Testis (tissue), 3 donors: ENCODE data around the gene KIF16B. TPM values are rescaled to one million over a fixed set of nuclear protein-coding genes. Genes with fewer than 3 reads are reported as not detected.
A peak's percentile ranks its signal among the peaks of the same experiment; 100 is the strongest.

Experiments
- DNase-seq: peaks from one replicate; pipeline ENCODE4 v3.0.0-alpha.2; 2019
- H3K27ac ChIP-seq, 2 donors: fragments of 200-600 bp; sonication (generic); one replicate each; pipeline ENCODE4 v1.5.1; 2019
- H3K27me3 ChIP-seq: fragments of 200-600 bp; sonication (generic); one replicate; pipeline ENCODE4 v1.5.1; 2019
- H3K36me3 ChIP-seq: fragments of 200-600 bp; sonication (generic); one replicate; pipeline ENCODE4 v1.5.1; 2017; ENCODE audit warnings: low read depth; ENCODE audit errors: missing control alignments
- H3K4me1 ChIP-seq: fragments of 200-600 bp; sonication (generic); one replicate; pipeline ENCODE4 v1.5.1; 2019
- H3K4me3 ChIP-seq, 2 donors: fragments of 200-600 bp; sonication (generic); one replicate each; pipeline ENCODE4 v1.5.1; 2017 to 2019
- H3K9me3 ChIP-seq: fragments of 200-600 bp; sonication (generic); one replicate; pipeline ENCODE4 v1.5.1; 2017
- CTCF ChIP-seq, 3 experiments: fragments of 450-650 bp in 2 of 3; fragments of 200-600 bp in 1 of 3; sonication (generic) in 1 of 3; IDR thresholded peaks; one replicate each; pipeline ENCODE4 v1.5.1; 2016 to 2019; ENCODE audit warnings: antibody characterized with exemption in 3 of 3, mild to moderate bottlenecking in 2 of 3, moderate library complexity in 1 of 3
- POLR2A ChIP-seq: fragments of 450-650 bp; IDR thresholded peaks from one replicate; pipeline ENCODE4 v1.6.1; 2017; ENCODE audit warnings: antibody characterized with exemption, mild to moderate bottlenecking, moderate library complexity
- WGBS, 2 donors: methylation state at CpG; one replicate each; pipeline ENCODE4 v1.1.5; 2018; 5-methylcytosine and 5-hydroxymethylcytosine counted together
- intact Hi-C: fragments of 100-400 bp; cut with DNase I; formaldehyde crosslinking; loops from one replicate; pipeline ENCODE4 v1.15.1; 2023; ENCODE audit warnings: low total_unique reads
- polyA plus RNA-seq: library from polyadenylated mRNA; stranded (reverse); fragments of 350-450 nt; fragmentation: Illumina TruSeq; extraction: RNeasy Lipid Tissue Mini Kit (QIAGEN cat#74804); gene quantifications from one replicate; pipeline ENCODE4 v1.2.3, GENCODE V29; 2014; ENCODE audit warnings: low read depth, low replicate concordance; ENCODE audit not compliant: insufficient read depth
- total RNA-seq, 2 donors: library from RNA; depleted of rRNA; stranded (reverse); fragments of >200 nt; gene quantifications; one replicate each; pipeline ENCODE4 v1.2.3, GENCODE V29; 2016

The KIF16B gene
- total and polyA plus RNA-seq, 3 donors from 2014 or later = 10.2 to 25.5 (median 22.3) TPM

GRCh38 chr20:16477632-16478031 is 95.6 kb downstream of the KIF16B start:
- no peaks in the 10 kb centered on the region for H3K9me3 ChIP-seq
- H3K36me3 ChIP-seq = no peaks in the 10 kb centered on the region
- no peak overlapping the region for H3K4me3 ChIP-seq
- H3K4me1 ChIP-seq = peaks cover 13% of the 10 kb centered on the region
- intact Hi-C loops = no loop called here
- no peak overlapping the region for H3K27ac ChIP-seq
- DNase-seq = no peak
- H3K27me3 ChIP-seq = no peaks in the 10 kb centered on the region
- no peak for TF ChIP-seq POLR2A
- TF ChIP-seq CTCF (IDR thresholded peaks at IDR 0.05) = no peak
- 73 to 79% methylated on average over 5 of the region's 5 CpGs for WGBS, 2 donors

- no peak overlapping the region for H3K27ac ChIP-seq
These were observed 97.2 kb downstream of the KIF16B start for GRCh38 chr20:16476032-16476431.

GRCh38 chr20:16475225-16475624 is 98.0 kb downstream of the KIF16B start:
- 28 to 33% methylated on average over 6 of the region's 6 CpGs for WGBS, 2 donors
- H3K4me3 ChIP-seq = no peak overlapping the region
- TF ChIP-seq POLR2A (no peak), CTCF (IDR thresholded peaks at IDR 0.05) (no peak)
- no peak for DNase-seq
- intact Hi-C loops = no loop called here
- peaks cover 13% of the 10 kb centered on the region for H3K4me1 ChIP-seq
- H3K27ac ChIP-seq = peak overlapping the region; percentile 17 to 18
- H3K9me3 ChIP-seq = no peaks in the 10 kb centered on the region
- no peaks in the 10 kb centered on the region for H3K27me3 ChIP-seq
- H3K36me3 ChIP-seq = no peaks in the 10 kb centered on the region

More at GRCh38 chr20:16476032-16476431, 97.2 kb downstream of the KIF16B start:
- H3K4me1 ChIP-seq = peaks cover 13% of the 10 kb centered on the region
- H3K4me3 ChIP-seq = no peak overlapping the region
- TF ChIP-seq POLR2A (no peak), CTCF (IDR thresholded peaks at IDR 0.05) (peak; percentile 34 to 62 (median 45))
- no peak for DNase-seq
- H3K9me3 ChIP-seq = no peaks in the 10 kb centered on the region
- 23 to 35% methylated on average over 3 of the region's 3 CpGs for WGBS, 2 donors
- intact Hi-C loops = no loop called here
- no peaks in the 10 kb centered on the region for H3K36me3 ChIP-seq
- no peaks in the 10 kb centered on the region for H3K27me3 ChIP-seq

- WGBS, 2 donors = 88 to 94% methylated on average over 2 of the region's 2 CpGs
- intact Hi-C loops = no loop called here
- H3K4me1 ChIP-seq = peaks cover 13% of the 10 kb centered on the region
- no peak overlapping the region for H3K4me3 ChIP-seq
- no peaks in the 10 kb centered on the region for H3K27me3 ChIP-seq
- H3K9me3 ChIP-seq = no peaks in the 10 kb centered on the region
- DNase-seq = no peak
- no peak for TF ChIP-seq POLR2A
- TF ChIP-seq CTCF (IDR thresholded peaks at IDR 0.05) = no peak
- no peaks in the 10 kb centered on the region for H3K36me3 ChIP-seq
- no peak overlapping the region for H3K27ac ChIP-seq
These were observed 98.9 kb downstream of the KIF16B start for GRCh38 chr20:16474363-16474762.
